Measurements from ENCODE around the gene KIF1C. TPM values are rescaled to one million over a fixed set of nuclear protein-coding genes. Genes with fewer than 3 reads are reported as not detected.

The KIF1C gene
- total and polyA plus RNA-seq, 9 of the 15 experiments (the other 6 are each of a cell fraction or from before 2014, with no cell fraction given): 0.38 to 68.4 (median 25.1) TPM

DNA sequence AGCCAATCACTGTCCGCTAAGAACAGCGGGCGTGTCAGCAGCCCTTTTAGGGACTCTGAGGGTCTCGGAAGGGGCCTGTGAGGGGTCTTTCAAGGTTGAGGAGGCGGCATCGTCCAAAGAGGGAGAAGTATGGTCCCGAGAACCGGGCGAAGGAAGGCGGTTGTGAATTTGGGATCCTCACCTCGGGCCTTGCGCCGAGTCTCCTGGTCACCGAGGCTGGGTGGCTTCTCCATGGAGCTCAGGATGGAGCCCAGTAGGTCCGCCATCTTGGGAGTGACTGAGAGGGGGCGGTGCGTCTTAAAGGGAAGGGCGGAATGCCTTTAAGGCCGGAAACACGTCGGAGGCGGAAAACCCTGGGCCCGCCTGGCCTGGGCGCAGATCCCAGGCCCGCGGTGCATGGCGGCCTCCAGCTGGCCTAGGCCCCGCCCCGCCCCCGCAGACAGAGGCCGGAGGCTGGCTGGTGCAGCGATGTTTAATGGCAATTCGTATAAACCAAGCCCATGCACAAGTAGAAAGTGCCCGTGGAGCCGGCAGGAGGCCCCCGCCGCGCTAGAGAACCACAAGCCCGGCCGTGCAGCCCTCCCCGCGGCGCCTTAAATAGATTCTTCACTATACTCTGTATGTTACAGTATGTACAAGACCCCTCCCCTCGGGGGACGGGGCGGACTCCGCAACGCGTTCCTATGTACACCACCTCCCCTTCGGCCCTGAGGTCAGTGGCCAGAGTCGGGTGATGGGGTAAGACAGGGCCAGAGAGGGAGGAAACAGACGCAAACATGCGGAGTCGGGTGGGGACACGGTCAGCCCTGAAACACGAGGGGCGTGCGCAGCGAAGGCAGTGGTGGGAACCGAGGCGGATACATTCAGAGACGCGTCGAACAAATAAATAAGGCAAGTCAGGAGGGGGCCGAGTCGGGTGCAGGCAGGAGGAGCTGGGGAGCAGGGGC is 29.9 kb upstream of the KIF1C start, which contains the start of gene SPAG7:
Gene SPAG7, minus strand, starts transcription at position 279 of the 947 bp plus-strand sequence. Its CDS starts 13 bp downstream, at position 266.
- Histone ChIP-seq H3K4me2 (ENCODE audit: insufficient read depth, low read length) (peak within 1 kb of the TSS; percentile 89), H3K27me3 (ENCODE audit: control insufficient read depth in 2 of 2, insufficient read depth in 2 of 2, low read length in 2 of 2) (no peaks in the 10 kb centered on the region), H3K4me1 (replicated peaks in 1 of 2; ENCODE audit: control insufficient read depth in 2 of 2, insufficient read depth in 2 of 2, low read length in 2 of 2) (peaks cover 22 to 23% of the 10 kb centered on the region in 2 experiments), H3K79me2 (ENCODE audit: control insufficient read depth, insufficient read depth, low read length) (peaks cover 26% of the 10 kb centered on the region), H3K27ac (ENCODE audit: extremely low read depth, low read depth, low read length) (peak within 1 kb of the TSS; percentile 95), H2AFZ (ENCODE audit: low read depth, low read length) (peak within 1 kb of the TSS; percentile 87), H4K20me1 (replicated peaks; ENCODE audit: control insufficient read depth, insufficient read depth, low read length) (no peaks in the 10 kb centered on the region), H3K36me3 (ENCODE audit: control insufficient read depth, insufficient read depth, low read length) (peaks cover 46% of the 10 kb centered on the region; the same call in 2 of the 3 replicates), H3K9me3 (replicated peaks; ENCODE audit: control insufficient read depth, insufficient read depth, low read depth, low read length) (no peaks in the 10 kb centered on the region), H3K4me3 (peak within 1 kb of the TSS; percentile 70), H3K9me1 (ENCODE audit: control insufficient read depth, insufficient read depth, low read length) (no peaks in the 10 kb centered on the region), H3K9ac (ENCODE audit: insufficient read depth in 1 of 2, low read depth in 2 of 2, low read length in 2 of 2) (peak within 1 kb of the TSS; percentile 89 to 94)
- WGBS (ENCODE audit: insufficient coverage, low coverage, missing lambda C conversion rate): 5% methylated on average over 39 of the region's 66 CpGs
- CTCF ChIA-PET (ENCODE audit: low intra/inter-chr PET ratio): no interaction called here
- DNase-seq (ENCODE audit: extremely low read depth in 1 of 4, low spot score in 3 of 4) (peak; percentile 84 to 94 (median 88)), ATAC-seq (peak; percentile 79), FAIRE-seq (no peak)
- intact Hi-C loops (cut with micrococcal nuclease) (loop anchor here (1.0 to 10.0 kb wide), 3 partner anchors 17 to 63 kb away; partner anchors contain the start of genes CHRNE and ENO3), in situ Hi-C loops (cut with MboI) (no loop called here)
- no TSS peak for BruUV-seq (replicated peaks)
- POLR2A ChIA-PET: interaction anchor here (0.6 to 3.2 kb wide), 10 partner anchors 10 to 58 kb away, joined by 3 to 38 read pairs (median 5); partner anchors contain the start of genes ENO3, PFN1 and RNF167
- TF ChIP-seq, protein P1, sequence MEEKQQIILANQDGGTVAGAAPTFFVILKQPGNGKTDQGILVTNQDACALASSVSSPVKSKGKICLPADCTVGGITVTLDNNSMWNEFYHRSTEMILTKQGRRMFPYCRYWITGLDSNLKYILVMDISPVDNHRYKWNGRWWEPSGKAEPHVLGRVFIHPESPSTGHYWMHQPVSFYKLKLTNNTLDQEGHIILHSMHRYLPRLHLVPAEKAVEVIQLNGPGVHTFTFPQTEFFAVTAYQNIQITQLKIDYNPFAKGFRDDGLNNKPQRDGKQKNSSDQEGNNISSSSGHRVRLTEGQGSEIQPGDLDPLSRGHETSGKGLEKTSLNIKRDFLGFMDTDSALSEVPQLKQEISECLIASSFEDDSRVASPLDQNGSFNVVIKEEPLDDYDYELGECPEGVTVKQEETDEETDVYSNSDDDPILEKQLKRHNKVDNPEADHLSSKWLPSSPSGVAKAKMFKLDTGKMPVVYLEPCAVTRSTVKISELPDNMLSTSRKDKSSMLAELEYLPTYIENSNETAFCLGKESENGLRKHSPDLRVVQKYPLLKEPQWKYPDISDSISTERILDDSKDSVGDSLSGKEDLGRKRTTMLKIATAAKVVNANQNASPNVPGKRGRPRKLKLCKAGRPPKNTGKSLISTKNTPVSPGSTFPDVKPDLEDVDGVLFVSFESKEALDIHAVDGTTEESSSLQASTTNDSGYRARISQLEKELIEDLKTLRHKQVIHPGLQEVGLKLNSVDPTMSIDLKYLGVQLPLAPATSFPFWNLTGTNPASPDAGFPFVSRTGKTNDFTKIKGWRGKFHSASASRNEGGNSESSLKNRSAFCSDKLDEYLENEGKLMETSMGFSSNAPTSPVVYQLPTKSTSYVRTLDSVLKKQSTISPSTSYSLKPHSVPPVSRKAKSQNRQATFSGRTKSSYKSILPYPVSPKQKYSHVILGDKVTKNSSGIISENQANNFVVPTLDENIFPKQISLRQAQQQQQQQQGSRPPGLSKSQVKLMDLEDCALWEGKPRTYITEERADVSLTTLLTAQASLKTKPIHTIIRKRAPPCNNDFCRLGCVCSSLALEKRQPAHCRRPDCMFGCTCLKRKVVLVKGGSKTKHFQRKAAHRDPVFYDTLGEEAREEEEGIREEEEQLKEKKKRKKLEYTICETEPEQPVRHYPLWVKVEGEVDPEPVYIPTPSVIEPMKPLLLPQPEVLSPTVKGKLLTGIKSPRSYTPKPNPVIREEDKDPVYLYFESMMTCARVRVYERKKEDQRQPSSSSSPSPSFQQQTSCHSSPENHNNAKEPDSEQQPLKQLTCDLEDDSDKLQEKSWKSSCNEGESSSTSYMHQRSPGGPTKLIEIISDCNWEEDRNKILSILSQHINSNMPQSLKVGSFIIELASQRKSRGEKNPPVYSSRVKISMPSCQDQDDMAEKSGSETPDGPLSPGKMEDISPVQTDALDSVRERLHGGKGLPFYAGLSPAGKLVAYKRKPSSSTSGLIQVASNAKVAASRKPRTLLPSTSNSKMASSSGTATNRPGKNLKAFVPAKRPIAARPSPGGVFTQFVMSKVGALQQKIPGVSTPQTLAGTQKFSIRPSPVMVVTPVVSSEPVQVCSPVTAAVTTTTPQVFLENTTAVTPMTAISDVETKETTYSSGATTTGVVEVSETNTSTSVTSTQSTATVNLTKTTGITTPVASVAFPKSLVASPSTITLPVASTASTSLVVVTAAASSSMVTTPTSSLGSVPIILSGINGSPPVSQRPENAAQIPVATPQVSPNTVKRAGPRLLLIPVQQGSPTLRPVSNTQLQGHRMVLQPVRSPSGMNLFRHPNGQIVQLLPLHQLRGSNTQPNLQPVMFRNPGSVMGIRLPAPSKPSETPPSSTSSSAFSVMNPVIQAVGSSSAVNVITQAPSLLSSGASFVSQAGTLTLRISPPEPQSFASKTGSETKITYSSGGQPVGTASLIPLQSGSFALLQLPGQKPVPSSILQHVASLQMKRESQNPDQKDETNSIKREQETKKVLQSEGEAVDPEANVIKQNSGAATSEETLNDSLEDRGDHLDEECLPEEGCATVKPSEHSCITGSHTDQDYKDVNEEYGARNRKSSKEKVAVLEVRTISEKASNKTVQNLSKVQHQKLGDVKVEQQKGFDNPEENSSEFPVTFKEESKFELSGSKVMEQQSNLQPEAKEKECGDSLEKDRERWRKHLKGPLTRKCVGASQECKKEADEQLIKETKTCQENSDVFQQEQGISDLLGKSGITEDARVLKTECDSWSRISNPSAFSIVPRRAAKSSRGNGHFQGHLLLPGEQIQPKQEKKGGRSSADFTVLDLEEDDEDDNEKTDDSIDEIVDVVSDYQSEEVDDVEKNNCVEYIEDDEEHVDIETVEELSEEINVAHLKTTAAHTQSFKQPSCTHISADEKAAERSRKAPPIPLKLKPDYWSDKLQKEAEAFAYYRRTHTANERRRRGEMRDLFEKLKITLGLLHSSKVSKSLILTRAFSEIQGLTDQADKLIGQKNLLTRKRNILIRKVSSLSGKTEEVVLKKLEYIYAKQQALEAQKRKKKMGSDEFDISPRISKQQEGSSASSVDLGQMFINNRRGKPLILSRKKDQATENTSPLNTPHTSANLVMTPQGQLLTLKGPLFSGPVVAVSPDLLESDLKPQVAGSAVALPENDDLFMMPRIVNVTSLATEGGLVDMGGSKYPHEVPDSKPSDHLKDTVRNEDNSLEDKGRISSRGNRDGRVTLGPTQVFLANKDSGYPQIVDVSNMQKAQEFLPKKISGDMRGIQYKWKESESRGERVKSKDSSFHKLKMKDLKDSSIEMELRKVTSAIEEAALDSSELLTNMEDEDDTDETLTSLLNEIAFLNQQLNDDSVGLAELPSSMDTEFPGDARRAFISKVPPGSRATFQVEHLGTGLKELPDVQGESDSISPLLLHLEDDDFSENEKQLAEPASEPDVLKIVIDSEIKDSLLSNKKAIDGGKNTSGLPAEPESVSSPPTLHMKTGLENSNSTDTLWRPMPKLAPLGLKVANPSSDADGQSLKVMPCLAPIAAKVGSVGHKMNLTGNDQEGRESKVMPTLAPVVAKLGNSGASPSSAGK (IDR thresholded peaks at IDR 0.05): peak; percentile 84
- TF ChIP-seq MAZ (CRISPR knock-in tag; conservative IDR thresholded peaks at IDR 0.05 in 1 of 2, IDR thresholded peaks at IDR 0.05 in 1 of 2): peak; percentile 26 to 82
- TF ChIP-seq, protein P2, sequence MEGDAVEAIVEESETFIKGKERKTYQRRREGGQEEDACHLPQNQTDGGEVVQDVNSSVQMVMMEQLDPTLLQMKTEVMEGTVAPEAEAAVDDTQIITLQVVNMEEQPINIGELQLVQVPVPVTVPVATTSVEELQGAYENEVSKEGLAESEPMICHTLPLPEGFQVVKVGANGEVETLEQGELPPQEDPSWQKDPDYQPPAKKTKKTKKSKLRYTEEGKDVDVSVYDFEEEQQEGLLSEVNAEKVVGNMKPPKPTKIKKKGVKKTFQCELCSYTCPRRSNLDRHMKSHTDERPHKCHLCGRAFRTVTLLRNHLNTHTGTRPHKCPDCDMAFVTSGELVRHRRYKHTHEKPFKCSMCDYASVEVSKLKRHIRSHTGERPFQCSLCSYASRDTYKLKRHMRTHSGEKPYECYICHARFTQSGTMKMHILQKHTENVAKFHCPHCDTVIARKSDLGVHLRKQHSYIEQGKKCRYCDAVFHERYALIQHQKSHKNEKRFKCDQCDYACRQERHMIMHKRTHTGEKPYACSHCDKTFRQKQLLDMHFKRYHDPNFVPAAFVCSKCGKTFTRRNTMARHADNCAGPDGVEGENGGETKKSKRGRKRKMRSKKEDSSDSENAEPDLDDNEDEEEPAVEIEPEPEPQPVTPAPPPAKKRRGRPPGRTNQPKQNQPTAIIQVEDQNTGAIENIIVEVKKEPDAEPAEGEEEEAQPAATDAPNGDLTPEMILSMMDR (IDR thresholded peaks at IDR 0.05 in 2 of 3, conservative IDR thresholded peaks at IDR 0.05 in 1 of 3; ENCODE audit: insufficient read depth in 2 of 3, low read depth in 1 of 3, low read length in 3 of 3): no peak; a peak in 1 of 6 replicates

Data from K562 (cell line).